ENCODE measurements around the gene GLT6D1.

The GLT6D1 gene

DNA sequence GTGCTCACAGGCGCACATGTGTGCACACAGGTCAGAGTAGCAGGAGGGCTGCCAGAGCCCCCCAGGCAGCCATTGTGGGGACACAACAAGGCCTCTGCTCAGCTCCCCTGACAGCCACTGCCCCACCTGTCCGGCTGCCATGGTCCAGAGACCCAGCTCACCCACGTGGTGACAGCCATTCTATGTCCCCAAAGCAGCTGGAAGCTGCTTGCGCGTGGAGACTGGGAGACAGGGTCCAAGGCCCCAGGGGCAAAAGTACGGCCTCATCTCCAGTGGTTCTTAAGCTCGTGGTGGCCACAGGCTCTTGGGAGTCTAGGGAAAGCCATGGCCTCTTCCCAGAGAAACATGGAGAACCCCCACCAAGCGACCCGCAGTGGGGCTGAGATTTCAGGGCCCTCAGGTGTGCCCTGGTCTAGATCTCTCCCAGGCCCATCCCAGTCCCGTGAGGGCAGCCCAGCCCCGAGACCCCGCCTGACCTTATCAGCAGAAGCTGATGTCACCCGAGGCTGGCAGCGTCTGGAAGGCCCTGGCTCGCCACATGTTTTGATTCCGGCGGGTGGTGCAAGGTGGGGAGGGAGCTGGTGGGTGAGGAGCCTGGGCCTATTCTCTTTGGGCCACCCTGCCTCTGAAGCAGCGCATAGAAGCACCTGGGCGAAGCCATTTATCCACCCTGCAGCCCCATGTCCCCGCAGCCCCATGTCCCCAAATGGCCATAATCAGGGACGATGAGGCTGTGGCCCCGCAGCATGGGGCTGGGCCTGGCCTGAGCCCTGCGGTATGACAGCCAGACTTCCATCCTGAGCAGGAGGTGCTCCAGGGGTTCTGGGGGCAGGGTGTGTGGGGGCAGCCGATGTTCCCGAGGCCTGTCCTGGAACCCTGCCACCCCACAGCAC, 31.7 kb downstream of the GLT6D1 start:
- no peak for DNase-seq

DNA sequence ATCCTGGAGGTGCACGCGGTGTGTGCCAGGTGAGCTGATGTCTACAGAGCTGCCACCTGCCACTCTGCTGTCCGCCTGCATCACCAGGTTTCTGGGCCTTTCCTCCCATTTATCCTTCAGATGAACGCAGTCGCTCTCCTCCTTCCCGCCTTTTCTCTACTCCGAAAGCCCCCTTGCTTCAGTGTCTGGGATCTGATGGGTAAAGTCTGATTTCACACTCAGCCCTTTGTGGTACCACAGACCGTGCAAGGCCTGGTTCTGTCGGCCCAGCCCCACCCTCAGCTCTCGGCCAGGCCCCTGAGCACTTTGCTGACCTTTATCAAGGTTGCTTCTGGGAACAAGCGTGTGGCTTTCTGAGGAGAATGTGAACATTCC, 32.5 kb downstream of the GLT6D1 start:
- no peak for DNase-seq

DNA sequence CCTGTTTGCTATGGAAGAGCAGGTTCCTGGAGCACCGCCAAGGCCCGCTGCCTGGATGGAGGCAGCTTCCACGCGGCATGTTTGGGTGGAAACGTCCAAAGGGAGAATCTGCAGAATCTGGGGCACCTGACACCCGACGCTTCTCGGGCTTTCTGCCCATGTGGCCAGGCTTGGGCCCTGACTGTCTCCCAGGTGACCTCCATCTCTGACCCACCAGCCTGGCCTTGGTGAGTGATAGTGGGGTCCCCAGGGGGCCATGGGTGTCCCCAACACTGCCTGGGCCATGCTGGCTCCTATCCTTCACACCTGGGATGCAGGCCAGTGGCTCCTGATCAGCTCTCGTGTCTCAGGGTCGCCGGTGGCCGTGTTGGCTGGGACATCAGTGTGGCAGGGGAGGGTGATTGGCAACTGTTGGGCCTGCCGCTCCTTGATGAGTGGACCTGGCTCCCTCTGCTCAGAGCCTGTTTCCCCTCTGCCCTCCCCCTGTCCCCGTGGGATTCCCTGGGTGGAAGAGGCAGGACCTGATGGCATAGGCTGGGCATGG, 34.0 kb downstream of the GLT6D1 start:
- no peak for DNase-seq

DNA sequence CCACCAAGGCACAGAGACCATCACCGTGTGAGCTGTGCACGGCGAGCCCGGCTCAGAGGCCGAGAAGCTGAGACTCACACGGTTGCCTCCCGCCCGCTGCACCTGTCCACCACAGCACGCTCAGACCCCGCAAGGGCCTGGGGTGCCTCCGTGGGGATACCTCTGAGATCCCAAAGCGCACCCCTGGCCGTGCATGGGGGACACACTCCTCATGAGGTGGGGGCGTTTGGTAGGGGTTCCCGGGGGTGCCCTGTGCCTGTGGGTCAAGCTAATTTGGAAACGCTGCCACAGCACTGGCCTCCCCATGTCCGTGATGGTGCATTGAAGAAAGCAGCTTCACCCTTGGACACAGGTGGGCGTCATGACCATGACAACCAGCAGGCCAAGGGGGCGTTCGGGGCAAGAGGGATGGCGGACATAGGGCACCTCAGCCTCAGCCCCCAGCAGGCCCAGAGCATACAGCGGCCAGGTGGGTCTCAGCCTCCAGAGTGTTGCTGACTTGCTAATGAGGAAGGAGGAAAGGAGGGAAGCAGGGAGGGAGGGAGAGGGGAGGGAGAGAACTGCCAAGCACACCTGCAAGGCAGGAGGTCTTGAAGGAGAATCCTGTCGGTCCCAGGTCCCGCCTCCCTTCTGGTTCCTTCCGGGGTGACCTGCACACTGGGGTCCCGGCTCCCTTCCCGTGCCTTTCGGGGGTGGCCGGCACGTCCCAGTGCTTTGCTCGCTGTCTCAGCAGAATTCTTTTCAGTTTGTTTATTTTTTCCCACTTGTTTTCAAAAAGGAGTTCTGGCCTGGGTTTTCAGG, 34.7 kb downstream of the GLT6D1 start:
- DNase-seq, result no peak

DNA sequence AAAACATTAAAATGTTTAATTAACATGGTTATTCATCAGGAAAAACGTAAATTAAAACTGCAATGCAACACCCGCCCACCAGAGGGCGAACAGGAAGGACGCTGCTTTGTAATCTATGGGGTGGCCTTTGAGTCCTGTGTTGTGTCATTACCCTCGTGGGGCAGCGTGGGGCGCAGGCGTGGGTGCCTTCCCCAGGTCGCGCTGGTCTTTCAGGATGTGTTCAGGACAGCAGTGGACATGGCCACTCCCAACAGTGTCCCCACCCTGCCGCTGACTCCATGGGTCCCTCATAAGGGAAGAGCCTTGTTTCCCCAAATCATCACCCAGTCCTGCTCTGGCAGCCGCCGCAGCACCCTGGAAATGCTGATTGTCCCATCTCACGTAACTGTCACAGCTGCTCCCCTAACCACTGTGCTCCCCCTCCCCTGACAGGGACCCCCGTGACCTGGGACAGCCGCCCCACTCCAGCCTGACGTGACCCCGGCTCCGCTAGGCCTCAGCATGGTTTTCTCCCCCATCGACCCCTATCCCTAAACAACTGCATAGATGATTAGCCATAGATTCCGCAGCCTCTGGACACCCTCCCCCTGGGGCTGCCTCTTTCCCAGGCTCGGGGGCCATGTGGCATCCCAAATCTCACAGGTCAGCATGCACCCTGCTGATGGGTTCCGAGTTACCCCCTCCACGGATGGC, 36.4 kb downstream of the GLT6D1 start:
- DNase-seq, result peak; percentile 5

DNA sequence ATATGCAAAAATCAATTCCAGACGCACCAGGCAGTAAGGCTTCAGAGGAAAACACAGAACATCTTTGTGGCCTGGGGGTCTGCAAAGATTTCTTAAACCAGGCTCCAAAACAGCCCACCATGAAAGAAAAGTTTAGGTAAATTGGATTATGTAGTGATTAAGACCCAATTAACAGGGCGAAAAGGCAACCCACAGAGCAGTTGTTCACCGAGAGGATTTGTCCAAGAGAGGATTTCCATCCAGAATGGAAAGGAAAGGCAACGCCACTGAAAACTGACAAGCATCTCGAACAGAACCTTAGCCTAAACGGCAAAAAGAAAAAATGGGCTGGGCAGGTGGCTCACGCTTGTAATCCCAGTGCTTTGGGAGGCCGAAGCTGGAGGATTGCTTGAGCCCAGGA, 37.4 kb downstream of the GLT6D1 start:
- DNase-seq, result no peak

DNA sequence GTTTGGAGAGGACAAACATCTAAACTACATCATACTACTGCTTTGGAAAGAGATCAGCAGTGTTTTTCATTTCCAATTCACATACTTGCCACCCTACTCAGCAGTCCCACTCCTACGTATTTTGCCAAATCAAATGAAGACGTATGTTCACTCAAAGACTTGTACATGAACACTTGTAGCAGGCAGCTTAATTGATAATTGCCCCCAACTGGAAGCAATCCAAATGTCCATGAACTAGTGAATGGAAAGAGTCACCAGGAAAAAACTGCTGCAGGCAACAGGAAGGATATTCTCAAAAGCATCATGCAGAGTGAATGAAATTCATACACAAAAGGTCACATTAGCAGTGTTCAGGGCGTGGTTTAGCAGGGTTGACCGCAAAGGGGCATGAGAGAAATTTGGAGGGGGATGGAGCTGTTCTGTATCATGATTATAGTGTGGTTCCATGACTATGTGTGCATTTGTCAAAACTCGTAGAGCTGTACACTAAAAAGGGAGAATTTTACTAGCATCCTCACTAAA, 39.0 kb downstream of the GLT6D1 start:
- DNase-seq, result no peak

DNA sequence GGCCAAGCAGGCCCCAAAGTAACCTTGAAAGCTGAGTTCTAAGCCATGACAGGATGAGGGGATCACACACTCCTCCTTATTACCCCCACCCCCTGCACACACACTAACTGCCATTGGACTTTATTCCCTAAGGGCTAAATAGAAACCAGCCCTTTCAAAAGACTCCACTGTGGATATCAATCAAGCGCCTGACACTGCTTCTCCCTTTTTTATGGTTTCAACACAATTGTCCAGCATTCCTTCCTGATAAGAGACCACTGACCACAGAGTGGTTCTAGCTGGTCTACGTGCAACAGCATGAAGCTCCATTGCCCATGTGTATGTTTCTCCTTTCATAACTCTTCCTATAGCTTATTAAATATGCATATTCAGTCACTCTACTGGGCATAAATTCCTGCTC, 43.1 kb downstream of the GLT6D1 start:
- DNase-seq, result no peak

DNA sequence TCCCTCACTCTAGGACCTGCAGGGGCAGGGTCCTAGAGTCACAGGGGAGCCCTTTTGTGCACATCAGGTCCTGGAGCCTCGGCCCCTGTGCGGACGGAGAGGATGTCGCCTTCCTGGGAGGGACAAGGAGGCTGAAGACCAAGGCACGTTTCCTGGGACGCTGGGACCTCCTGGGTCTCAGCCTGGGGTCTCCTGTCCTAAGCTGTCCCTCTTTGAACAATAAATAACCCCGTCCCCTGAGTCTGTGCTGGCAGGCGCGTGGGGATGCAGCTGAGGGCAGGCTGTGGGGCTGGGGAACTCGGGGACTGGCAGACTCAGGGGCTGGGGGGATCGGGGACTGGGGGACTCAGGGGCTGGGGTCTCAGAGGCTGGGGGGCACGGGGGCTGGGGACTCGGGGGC, 46.7 kb downstream of the GLT6D1 start:
- no peak for DNase-seq

DNA sequence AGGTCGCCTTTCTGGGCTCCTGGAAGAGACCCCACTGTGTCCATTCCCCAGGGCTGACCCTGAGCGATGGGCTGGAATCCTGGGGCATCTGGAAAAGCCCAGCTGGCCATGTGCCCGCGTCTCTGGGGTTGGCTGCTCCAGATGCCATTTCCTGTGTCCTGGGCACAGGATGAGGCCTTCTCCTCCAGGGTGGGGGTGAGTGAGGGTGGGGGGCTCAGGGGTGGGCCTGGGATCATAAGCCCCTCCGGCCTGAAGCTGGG, 47.1 kb downstream of the GLT6D1 start:
- no peak for DNase-seq

DNA sequence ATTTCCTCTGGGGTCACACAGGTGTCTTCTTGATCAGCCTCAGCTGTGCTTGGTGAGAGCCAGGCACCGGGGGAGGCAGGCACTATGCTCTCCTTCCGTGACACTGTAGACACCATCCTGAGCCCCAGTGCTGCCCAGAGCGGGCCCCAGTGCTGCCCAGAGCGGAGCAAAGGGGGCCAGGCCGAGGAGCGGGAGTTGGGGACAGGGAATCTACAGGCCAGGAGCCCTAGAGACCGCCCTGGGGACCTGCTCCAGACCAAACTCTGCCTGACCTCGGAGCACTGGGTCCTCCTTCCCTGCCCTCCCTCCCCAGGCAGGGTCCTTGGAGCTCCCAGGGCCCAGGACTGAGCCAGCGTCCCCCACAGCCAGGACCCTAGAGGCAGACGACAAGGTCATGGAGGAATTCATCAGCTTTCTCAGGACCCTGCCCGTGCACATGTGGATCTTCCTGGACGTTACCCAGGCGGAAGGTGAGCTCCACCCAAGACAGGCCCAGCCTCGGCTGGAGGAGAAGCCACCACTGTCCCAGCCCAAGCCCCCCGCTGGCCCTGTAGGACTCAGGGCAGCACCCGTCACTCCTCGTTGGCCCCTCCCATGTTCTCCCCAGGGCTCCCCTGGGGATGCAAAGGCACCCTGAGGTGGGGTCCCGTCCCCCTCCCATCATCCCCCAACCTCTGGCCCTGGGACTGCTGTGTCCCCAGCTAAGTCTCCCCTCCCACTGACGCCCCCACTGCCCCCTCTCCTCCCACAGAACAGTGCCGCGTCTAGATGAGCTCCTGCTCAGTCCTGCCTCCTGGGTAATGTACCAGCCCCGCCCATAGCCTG, 47.6 kb downstream of the GLT6D1 start:
- DNase-seq, result no peak

DNA sequence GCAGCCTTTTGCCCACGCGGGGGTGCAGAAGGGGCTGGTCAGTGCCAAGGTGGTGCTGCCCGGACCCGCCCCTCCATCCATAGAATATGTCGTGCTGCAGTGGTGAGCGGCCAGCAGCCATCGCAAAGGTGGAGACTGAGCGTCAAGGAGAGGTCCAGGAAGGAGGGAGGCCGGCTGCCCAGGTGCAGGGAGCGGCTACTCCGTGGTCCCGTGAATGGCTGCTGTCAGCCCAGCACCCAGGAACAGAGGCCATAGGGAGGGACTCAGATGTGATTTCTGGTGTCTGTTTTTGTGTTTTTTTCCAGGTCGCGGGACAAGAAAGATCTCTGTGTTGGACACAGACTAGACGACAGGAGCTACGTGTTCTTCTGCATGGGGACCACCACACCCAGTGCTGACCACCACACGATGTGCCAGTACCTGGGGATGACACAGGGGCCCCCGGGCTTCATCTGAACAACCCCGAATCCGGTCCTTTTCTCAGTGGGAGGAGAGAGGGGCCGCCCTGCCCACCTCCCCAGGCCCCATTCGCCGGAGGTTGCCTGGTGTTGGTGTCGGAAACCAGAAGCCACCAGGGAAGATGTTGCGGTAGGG, 48.8 kb downstream of the GLT6D1 start:
- no peak for DNase-seq

DNA sequence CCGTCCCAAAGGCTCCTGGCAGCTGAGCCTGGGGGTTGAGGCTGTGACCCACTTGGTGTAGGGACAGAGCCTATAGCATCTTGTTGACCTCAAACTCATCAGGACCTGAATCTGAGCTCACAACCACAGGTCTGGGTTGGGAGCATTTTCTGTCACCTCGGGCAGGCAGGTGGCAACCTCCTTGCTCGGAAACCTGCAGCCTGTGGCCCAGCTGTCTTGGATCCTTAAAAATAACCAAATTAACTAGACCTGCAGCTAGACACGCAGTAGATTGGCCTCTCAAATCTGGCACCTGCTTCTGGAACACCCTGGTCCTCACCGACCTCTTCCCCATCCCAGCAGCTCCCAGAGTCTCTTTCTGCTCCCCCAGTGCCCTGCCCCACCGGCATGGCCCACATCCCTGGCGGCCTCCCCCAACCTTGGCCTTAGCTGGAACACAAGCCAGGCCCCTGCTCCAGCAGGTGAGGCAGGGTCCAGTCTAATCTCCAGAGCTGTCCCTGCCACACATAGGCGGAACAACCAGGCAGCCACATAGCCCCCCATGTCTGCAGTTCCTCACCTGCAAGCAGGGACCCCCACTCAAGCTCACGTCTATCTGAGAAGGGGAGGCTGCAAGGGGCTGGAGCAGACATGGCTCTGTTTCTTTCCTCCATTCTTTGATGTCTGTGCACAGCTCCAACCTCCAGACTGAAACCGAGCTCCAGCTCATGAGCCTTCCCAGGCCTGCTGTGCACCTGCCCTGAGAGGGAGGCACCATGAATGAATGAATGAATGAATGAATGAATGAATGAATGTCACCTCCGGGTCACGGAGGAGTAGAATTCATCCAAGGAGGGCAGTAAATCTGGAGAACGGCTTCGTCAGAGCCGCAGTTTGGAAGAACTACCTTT, 49.5 kb downstream of the GLT6D1 start:
- no peak for DNase-seq

DNA sequence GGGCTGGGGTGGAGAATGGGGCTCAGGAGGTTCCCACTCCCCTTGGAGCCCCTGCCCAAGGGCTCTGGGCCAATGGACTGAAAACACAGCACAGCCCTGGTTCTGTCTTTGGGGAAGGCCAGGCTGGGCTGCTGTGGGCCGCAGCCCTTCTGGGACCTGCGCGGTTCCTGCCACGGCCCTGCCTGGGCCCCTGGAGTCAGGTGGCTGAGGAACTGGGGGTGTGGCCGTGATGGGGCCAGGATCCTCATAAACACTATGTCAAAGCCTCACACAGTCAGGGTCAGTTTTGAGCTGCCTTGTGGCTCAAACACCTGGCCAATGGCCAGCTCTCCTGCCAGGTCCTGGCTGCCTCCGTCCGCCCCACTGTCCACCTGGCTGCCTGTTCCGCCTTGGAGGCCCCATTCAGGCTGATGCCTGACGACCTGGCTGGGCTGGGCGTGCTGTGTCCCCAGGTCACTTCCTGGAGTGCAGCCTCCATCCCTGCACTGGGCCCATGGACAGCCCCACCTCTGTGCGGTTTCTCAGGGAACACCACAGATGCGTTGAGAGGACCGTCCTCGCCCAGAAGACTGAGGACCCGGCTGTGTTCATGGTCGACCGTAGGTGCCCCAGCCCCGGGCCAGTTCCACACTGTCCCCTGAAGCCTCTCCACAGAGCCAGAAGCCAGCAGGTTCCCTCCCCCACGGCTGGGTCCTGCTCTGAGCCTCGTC, 50.3 kb downstream of the GLT6D1 start:
- no peak for DNase-seq

DNA sequence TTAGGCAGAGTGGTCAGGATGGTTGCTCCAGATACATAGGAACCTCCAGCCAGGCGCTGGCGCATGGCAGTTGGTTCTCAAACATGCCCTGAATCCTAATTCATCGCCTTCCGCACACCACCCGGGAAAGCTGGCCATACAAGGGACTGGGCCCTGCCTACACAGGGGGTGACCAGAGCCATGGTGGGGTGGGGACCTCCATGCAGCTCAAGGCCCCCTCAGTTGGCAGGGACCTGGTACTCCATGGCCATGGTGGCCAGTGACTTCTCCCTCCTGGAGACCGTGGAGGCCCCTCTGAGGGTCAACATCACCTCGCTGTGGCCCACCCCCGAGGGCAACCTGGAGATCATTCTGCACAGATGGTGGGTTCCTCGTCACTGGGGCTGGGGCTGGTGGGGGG, 51.0 kb downstream of the GLT6D1 start:
- DNase-seq, result no peak

DNA sequence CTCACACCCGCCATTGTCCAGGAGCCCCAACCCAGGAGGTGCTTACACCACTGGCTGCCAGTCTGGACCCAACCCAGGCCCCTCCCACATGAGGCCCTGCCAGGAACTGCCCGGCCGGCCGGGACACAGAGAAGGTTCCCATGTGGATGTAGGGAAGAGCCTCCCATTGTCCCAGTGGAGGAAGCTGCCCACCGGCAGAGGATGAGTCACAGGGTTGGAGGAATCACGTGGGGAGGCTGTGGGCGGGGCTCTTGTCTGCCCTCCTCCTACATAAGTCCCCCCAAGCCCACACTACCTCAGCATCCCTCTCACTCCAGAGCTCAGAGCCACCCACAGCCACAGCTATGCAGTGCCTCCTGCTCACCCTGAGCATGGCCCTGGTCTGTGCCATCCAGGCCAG, 51.7 kb downstream of the GLT6D1 start:
- no peak for DNase-seq

DNA sequence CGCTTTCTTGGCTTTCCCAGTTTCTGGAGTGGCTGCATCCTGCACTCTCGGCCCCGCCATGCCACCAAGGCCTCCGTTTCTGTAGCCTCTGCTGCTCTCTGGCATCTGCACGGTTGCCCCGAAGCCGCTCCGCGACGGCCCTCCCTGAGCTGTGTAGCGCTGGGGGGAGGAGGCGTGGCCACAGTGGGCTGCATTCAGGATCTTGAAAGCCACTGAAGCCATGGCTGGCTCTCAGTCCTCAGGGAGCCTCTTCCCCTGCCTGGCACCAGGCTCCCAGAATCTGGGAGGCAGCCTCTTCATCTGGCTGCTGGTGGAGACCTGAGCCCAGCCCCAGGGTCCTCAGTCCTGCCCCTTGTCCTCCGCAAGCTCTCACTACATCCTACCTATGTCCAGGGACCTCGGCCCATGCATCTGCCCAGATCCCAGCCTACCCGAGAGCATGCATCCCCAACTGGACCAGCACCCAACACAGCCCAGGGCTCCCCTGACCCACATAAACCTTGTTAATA, 52.7 kb downstream of the GLT6D1 start:
- DNase-seq, result no peak

DNA sequence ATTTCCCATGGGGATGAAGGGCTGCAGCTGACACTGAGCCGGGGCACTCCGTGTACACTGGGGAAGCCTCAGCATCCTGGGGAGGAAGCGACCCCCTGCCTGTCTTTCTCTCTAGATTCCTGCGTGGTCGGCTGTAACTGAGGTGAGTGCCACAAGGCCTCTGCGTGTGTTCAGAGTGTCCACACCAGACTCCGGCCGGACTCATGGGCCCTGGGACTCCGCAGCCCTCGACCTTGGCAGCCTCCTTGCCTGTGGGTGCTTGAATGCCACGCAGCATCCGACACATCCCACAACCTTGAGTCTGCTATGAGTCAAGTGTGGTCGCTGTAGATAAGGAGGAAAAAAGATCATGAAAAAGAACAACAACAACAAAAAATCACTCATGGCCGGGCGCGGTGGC, 54.4 kb downstream of the GLT6D1 start:
- no peak for DNase-seq

DNA sequence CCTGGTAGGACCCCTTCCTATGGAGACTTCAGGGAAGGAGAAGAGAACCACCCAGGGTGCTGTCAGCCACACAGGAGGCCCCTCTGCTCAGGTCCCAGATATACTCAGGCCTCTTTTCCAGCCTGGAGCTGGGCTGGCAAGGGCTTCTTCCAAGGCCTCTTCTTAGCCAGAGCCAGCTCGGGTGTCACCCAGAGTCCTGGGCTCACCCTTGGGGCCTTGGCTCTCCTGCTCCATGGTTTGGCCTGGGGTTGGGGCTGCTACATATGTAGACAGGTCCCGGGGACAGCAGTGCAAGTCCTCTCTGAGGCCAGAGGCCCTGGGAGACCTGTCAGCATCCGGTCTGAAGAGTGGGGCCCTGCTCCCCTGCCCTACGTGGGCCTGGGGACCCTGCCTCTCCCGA, 55.0 kb downstream of the GLT6D1 start:
- DNase-seq, result no peak

DNA sequence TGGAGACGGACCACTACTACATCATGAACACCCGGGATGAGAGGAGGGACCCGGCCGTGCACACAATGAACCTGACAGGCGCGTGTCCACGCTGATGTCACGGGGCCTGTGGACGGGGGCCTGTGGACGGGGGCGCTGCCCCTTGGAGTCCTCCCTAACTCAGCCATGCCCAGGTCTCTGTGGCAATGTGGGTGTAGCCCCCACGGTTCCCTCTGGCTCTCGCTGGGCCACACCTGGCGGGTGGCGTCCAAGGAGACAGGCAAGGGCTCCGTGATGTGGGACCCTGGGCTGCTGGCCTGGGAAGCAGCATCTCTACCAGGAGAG, 55.7 kb downstream of the GLT6D1 start:
- no peak for DNase-seq
